Stimulated activated naive CD8-positive, alpha-beta T cell treated with anti-CD3 and anti-CD28 coated beads, Interleukin-15, amount 100 ng/mL, for 72 hours (primary cell): ENCODE measurements around the gene DIAPH2.
A peak's percentile ranks its signal among the peaks of the same experiment; 100 is the strongest.

Experiments
- ATAC-seq: fragments of 150-1000 bp; cut with Tn5 transposase; 2 replicates; pipeline ENCODE4 v1.10.0; 2021; ENCODE audit warnings: mild to moderate bottlenecking, moderate library complexity
- DNase-seq, 2 donors: peaks; one replicate each; pipeline ENCODE4 v3.0.0; 2021 to 2022
- H3K27ac Mint-ChIP-seq, 2 donors: one replicate each; pipeline ENCODE4 v1.8.0; 2022; ENCODE audit warnings: mild to moderate bottlenecking in 2 of 2, mixed read lengths in 2 of 2, moderate library complexity in 2 of 2
- H3K27me3 Mint-ChIP-seq: one replicate; pipeline ENCODE4 v1.8.0; 2022; ENCODE audit warnings: mixed read lengths
- H3K4me1 Mint-ChIP-seq: one replicate; pipeline ENCODE4 v1.8.0; 2022; ENCODE audit warnings: mild to moderate bottlenecking, mixed read lengths
- H3K4me3 Mint-ChIP-seq, 2 donors: one replicate each; pipeline ENCODE4 v1.8.0; 2022; ENCODE audit warnings: mild to moderate bottlenecking in 2 of 2, mixed read lengths in 2 of 2, moderate library complexity in 1 of 2
- H3K9me3 Mint-ChIP-seq, 2 donors: one replicate each; pipeline ENCODE4 v1.8.0; 2022; ENCODE audit warnings: mixed read lengths in 2 of 2

DIAPH2 gene

DNA sequence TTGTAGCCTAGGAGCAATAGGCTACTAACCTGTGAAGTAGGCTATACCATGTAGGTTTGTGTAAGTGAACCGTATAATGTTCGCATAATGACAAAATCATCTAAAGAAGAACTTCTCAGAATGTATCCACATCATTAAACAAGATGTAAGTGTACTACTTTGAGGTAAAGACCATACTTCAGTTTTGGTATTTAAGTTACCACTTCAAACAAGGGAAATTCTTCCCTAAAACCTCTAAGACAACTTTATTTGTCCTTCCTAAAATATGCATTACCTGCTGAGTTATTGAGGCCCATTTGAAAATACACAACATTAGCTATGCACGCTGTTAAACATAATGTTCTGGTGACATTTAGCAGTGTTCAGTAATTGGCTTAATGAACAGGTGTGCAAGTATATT, 381.7 kb downstream of the DIAPH2 start:
- no peaks in the 10 kb centered on the region for H3K4me1 Mint-ChIP-seq

DNA sequence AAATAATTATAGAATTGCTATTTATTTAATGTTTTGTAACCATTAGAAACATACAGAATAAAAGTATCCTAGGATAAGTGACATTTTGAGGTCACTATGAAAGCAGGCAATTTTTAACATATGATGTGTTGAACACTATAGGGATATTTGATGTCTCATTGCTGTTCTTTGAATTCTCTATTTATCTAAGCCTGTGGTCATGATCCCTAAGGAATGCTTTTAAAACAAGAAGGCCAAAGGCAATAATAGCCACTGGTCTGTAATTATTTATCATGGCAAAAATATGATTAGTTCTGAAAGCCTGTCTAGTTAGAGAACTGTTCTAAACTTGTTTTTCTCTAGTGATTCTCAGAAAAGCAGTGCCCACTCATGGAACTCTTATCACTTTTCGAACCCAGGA, 385.7 kb downstream of the DIAPH2 start:
- Mint-ChIP-seq H3K27me3 (no peaks in the 10 kb centered on the region), H3K9me3 (no peaks in the 10 kb centered on the region), H3K4me3 (no peak overlapping the region), H3K4me1 (no peaks in the 10 kb centered on the region), H3K27ac (no peak overlapping the region)
- DNase-seq, result no peak
- ATAC-seq, result no peak

More for the DNA sequence above, 381.7 kb downstream of the DIAPH2 start:
- H3K27ac Mint-ChIP-seq, result no peak overlapping the region
- H3K4me3 Mint-ChIP-seq, result no peak overlapping the region
- no peaks in the 10 kb centered on the region for H3K9me3 Mint-ChIP-seq
- DNase-seq, result no peak
- H3K27me3 Mint-ChIP-seq, result no peaks in the 10 kb centered on the region
- no peak for ATAC-seq

DNA sequence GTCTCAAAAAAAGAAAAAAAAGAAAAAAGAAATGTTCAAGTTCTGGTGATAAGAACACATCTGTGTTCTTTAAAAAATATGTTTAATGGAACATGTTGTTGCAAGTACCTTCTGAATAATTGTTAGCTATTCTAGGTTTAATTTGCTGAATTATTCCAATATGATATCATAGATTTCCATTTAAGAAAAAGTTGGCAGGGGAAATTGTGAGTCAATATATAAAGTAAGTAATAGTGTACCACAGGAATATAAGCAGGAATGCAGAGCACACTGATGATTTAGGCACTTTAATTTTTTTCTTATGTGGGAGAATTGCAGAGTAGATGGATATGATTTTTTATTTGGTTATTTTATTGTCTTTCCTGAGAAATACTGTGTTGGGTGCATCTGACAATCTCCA, 389.8 kb downstream of the DIAPH2 start:
- Mint-ChIP-seq H3K4me3 (no peak overlapping the region), H3K9me3 (no peaks in the 10 kb centered on the region), H3K27me3 (no peaks in the 10 kb centered on the region), H3K4me1 (no peaks in the 10 kb centered on the region), H3K27ac (no peak overlapping the region)
- DNase-seq, result no peak
- ATAC-seq, result no peak

DNA sequence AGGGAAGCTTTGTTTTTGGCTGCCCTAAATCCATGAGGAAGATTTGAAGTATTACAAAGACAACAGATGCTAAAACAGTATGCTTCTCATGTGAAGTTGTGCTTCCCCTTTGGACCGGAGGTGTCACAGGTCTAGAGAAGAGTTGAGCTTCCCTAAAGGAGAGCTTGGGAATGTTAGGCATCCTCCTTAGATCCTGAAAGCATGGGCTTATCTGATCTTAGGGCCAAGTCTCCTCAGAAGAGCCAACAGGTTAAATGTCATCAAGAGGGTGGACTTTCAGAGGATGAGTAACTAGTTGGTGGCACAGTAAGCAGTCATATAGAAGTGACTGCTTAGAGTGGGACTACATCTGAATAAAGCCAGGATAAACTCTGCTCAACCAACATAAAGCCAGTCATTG, 404.5 kb downstream of the DIAPH2 start:
- no peak for DNase-seq
- H3K4me3 Mint-ChIP-seq, result no peak overlapping the region
- no peaks in the 10 kb centered on the region for H3K27me3 Mint-ChIP-seq
- no peaks in the 10 kb centered on the region for H3K4me1 Mint-ChIP-seq
- no peak overlapping the region for H3K27ac Mint-ChIP-seq
- no peaks in the 10 kb centered on the region for H3K9me3 Mint-ChIP-seq
- no peak for ATAC-seq

DNA sequence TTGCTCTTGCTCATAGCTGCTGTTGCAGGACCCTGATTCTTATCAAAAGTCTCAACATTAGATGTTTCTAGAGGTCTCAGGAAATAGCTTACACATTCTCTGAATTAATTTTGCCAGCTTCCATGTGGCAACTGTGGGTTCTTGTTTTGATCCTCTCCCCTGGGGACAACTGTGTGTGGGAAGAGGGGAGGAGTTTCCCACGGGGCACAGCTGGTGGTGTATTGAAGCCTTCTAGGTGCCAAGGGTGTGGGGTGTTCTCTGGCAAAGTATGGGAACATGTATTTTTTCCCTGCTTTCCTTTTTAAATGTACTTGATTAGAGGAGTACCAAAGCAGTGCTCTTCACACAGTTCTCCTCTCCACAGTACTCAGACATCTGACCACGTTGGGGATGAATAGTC, 411.7 kb downstream of the DIAPH2 start:
- DNase-seq, result no peak
- no peak for ATAC-seq
- no peak overlapping the region for H3K27ac Mint-ChIP-seq
- no peak overlapping the region for H3K4me3 Mint-ChIP-seq
- H3K4me1 Mint-ChIP-seq, result no peaks in the 10 kb centered on the region
- H3K27me3 Mint-ChIP-seq, result no peaks in the 10 kb centered on the region
- H3K9me3 Mint-ChIP-seq, result no peaks in the 10 kb centered on the region

DNA sequence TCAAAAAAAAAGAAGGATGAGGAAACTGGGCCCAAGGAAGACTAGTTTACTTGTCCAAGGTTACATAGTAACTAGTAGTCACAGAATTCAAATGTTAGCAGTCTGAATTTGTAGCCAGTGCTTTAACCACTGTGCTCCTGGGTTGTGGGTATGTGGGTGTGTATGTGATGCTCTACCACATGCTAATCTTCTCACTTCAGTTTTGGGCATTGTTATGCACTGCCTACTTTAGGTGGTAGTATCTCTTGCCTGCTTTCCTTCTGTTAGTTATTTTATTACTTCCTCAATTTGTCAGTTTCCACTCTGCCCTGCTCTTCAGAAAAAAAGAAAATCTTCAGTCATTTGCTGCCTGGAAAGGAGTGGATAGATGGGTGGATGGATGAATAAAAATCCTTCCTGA, 418.3 kb downstream of the DIAPH2 start:
- no peak overlapping the region for H3K27ac Mint-ChIP-seq
- H3K27me3 Mint-ChIP-seq, result no peaks in the 10 kb centered on the region
- no peak for ATAC-seq

DNA sequence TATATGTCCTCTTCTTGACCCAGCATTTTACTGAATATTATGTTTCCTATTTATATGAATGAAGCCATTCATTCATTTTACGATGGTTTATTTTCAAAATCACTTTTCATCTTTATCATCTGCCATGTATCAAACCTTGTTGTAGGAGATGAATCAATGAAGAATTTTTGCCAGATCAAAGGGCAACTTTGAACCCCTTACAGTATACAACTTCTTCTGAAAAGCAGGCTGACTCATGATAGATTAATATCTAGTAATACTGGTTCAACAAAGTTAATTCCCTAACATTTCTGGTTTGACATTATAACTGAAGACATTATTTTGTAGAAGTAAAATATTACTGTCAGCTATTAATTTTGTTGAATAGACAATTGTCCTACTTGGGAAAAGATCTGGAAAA, 425.1 kb downstream of the DIAPH2 start:
- H3K27me3 Mint-ChIP-seq, result no peaks in the 10 kb centered on the region
- H3K4me1 Mint-ChIP-seq, result no peaks in the 10 kb centered on the region
- DNase-seq (no peak), ATAC-seq (no peak)
- H3K27ac Mint-ChIP-seq, result no peak overlapping the region
- no peaks in the 10 kb centered on the region for H3K9me3 Mint-ChIP-seq
- no peak overlapping the region for H3K4me3 Mint-ChIP-seq

More for the DNA sequence above, 418.3 kb downstream of the DIAPH2 start:
- no peaks in the 10 kb centered on the region for H3K9me3 Mint-ChIP-seq
- DNase-seq, result no peak
- H3K4me1 Mint-ChIP-seq, result no peaks in the 10 kb centered on the region
- H3K4me3 Mint-ChIP-seq, result no peak overlapping the region

DNA sequence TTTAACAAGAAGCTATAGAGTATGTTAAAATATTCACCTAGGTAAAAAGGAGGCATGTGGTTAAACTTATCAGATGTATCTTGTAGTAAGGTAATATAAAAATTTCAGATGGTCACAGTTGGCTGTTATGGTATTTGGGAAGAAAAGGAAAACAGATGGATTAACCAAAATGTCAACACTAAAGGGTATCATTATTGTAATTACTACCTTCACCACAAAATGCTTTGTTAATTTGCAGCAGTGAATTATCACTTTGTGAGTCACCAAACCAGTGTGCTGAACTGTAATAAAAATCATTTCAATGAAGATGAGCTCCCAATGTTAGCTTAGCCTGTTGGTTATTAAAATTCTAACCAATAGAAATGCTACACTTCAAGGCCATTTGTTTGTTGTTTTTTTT, 432.9 kb downstream of the DIAPH2 start:
- no peak for DNase-seq
- ATAC-seq, result no peak
- Mint-ChIP-seq H3K4me1 (no peaks in the 10 kb centered on the region), H3K27ac (no peak overlapping the region), H3K9me3 (no peaks in the 10 kb centered on the region), H3K4me3 (no peak overlapping the region), H3K27me3 (no peaks in the 10 kb centered on the region)

DNA sequence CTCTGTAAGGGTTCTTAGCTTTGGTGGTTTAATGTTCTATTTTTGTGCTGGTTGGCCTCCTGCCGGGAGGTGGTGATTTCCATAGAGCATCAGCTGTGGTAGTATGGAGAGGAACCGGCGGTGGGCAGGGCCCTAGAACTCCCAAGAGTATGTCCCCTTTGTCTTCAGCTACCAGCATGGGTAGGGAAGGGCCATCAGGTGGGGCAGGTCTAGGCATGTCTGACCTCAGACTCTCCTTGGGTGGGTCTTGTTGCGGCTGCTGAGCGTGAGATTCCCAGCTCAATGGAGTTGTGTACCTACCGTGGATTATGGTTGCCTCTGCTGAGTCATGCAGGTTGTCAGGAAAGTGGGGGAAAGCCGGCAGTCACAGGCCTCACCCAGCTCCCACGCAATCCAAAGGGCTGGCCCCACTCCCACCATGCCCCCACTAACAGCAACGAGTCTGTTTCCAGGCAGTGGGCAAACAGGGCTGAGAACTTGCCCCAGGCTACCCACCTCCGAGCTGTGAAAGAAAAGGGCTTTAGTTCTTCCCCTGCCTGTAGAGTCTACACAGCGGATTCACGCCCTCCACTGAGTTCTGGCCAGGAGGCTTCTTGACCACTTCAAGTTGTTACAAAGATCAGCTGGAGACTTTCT, 434.9 kb downstream of the DIAPH2 start:
- DNase-seq, result no peak
- no peak for ATAC-seq
- Mint-ChIP-seq H3K4me3 (no peak overlapping the region), H3K27ac (peak overlapping the region in 1 of 2 donors; percentile 19), H3K27me3 (no peaks in the 10 kb centered on the region), H3K9me3 (no peaks in the 10 kb centered on the region), H3K4me1 (no peaks in the 10 kb centered on the region)

DNA sequence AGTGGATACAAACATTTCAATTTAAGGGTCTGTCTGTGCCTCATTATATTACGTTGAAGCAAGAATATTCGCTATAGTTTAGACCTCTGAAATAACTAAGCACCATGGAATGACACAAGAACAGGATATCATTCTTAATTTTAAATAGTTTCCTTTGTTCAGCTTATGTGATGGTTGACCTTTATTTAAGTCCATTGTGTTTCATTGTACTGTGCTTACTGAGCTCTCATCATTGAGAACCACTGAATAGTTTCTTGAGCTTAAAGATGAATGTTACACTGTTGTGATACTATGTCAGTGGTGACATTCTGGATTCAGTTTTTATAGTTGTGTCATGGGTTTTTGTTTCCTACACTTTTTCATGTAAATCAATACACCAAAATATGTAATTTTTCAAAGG, 438.4 kb downstream of the DIAPH2 start:
- Mint-ChIP-seq H3K27me3 (no peaks in the 10 kb centered on the region), H3K4me3 (no peak overlapping the region), H3K4me1 (no peaks in the 10 kb centered on the region), H3K9me3 (no peaks in the 10 kb centered on the region), H3K27ac (no peak overlapping the region)
- ATAC-seq, result no peak
- no peak for DNase-seq

DNA sequence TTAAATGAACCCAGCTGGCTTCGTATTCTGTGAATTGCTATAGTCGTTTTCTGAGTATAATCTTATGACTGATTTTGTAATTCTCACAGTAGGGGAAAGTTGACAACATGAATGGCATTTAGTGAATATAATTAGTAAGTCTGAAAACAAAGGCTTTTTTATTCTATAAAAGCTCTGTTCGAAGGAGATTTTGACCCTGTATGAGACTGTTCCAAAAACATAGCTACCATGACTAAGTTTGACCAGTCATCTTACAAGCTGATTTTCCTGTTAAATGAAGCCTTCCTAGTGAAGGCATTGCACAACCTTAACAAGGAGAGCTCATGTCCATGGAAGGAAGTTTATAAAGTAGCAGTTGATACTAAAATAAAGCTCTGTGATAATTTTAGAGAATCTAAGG, 441.4 kb downstream of the DIAPH2 start:
- DNase-seq (no peak), ATAC-seq (no peak)
- no peaks in the 10 kb centered on the region for H3K27me3 Mint-ChIP-seq
- H3K4me1 Mint-ChIP-seq, result no peaks in the 10 kb centered on the region
- no peak overlapping the region for H3K4me3 Mint-ChIP-seq
- no peak overlapping the region for H3K27ac Mint-ChIP-seq
- H3K9me3 Mint-ChIP-seq, result no peaks in the 10 kb centered on the region

DNA sequence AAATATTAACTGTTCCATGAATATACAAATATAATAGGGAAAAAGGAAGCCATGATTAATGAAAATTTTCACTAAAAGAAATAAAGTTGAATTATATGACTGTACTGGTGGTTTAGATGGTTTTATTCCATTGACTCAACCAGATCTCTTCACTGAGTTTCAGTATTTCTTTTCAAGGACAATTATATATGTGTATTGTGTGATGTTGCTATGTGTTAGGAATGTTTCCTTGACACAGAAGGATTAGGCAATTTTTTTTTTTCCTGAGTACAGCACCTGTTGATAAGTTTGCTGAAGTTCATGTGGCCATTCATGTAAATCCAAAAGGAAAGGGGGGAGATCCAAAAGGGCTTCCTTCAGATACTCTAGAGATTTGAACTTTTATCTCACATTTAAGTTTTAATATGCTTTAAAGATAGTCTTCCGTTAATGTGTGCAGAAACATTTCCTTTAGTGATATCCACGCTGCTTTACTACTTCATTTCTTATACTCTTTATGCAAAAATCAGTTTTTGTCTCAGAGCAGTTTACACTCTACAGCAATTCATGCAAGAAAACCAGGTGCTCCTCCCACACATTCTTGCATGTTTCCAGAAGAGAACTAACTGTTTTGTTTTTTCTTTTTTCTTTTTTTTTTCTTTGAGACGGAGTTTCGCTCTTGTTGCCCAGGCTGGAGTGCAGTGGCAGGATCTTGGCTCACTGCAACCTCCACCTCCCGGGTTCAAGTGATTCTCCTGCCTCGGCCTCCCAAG, 448.2 kb downstream of the DIAPH2 start:
- Mint-ChIP-seq H3K4me3 (no peak overlapping the region), H3K27me3 (no peaks in the 10 kb centered on the region), H3K27ac (no peak overlapping the region), H3K9me3 (no peaks in the 10 kb centered on the region), H3K4me1 (no peaks in the 10 kb centered on the region)
- DNase-seq (no peak), ATAC-seq (no peak)

DNA sequence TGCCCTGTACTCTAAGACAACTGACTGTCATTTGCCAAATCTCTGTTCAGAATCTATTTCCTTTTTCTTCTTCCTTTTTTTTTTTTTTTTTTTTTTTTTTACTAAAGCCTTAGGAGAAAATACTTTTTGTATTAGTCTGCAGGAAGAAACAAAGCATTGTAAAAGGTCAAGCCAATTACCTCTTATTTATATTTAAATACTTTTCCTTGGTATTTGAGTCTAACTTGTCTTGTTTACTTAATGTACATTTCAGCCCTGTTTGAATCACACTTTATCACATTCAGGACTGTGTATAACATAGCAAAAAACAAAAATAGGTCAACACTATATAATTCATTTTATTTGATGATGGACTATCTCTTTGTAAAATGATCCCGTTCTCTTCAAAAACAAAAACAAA, 461.3 kb downstream of the DIAPH2 start:
- no peak overlapping the region for H3K27ac Mint-ChIP-seq
- ATAC-seq (no peak), DNase-seq (no peak)
- H3K4me1 Mint-ChIP-seq, result no peaks in the 10 kb centered on the region
- H3K9me3 Mint-ChIP-seq, result no peaks in the 10 kb centered on the region
- H3K27me3 Mint-ChIP-seq, result no peaks in the 10 kb centered on the region
- H3K4me3 Mint-ChIP-seq, result no peak overlapping the region

DNA sequence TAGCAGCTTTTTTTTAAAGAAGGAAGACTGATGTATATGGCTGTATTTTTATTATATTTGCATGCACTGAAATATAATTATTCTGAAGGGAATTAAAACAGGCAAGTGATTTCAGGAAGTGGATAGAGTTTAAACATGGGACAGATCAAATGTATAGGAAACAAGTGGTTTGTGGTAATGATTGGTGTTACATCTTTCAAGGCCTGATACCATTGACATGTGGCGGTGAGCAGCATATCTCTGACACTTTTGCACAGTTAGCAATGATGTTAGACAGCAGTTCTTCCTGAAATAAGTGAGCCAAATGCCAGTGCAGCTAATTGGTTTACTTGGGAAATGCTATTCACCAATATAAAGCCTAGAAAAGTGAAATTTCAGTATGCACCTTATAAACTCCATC, 471.2 kb downstream of the DIAPH2 start:
- no peak for ATAC-seq
- no peak overlapping the region for H3K4me3 Mint-ChIP-seq
- H3K27me3 Mint-ChIP-seq, result no peaks in the 10 kb centered on the region
- no peak overlapping the region for H3K27ac Mint-ChIP-seq
- no peaks in the 10 kb centered on the region for H3K4me1 Mint-ChIP-seq
- no peaks in the 10 kb centered on the region for H3K9me3 Mint-ChIP-seq
- no peak for DNase-seq

DNA sequence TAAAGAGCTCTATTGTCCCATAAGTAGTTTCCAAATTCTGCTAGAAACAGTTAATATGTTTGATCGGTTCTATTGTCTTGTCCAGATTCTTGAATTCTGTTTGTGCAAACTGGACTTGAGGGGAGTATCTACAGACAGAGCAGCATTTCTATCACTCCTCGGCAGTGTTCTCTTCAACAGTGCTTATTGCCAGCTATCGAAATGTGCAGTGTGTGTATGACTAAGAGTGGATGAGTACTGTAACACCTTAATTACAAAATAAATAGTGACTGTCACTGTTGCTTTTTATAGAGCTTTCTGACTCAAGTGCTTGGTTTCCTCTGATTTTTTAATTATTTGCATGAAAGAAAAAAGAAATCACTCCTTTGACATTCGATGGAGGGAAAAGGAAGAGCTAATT, 473.6 kb downstream of the DIAPH2 start:
- DNase-seq, result no peak
- H3K4me3 Mint-ChIP-seq, result no peak overlapping the region
- no peaks in the 10 kb centered on the region for H3K4me1 Mint-ChIP-seq
- H3K27me3 Mint-ChIP-seq, result no peaks in the 10 kb centered on the region
- no peak overlapping the region for H3K27ac Mint-ChIP-seq
- no peak for ATAC-seq
- H3K9me3 Mint-ChIP-seq, result no peaks in the 10 kb centered on the region

DNA sequence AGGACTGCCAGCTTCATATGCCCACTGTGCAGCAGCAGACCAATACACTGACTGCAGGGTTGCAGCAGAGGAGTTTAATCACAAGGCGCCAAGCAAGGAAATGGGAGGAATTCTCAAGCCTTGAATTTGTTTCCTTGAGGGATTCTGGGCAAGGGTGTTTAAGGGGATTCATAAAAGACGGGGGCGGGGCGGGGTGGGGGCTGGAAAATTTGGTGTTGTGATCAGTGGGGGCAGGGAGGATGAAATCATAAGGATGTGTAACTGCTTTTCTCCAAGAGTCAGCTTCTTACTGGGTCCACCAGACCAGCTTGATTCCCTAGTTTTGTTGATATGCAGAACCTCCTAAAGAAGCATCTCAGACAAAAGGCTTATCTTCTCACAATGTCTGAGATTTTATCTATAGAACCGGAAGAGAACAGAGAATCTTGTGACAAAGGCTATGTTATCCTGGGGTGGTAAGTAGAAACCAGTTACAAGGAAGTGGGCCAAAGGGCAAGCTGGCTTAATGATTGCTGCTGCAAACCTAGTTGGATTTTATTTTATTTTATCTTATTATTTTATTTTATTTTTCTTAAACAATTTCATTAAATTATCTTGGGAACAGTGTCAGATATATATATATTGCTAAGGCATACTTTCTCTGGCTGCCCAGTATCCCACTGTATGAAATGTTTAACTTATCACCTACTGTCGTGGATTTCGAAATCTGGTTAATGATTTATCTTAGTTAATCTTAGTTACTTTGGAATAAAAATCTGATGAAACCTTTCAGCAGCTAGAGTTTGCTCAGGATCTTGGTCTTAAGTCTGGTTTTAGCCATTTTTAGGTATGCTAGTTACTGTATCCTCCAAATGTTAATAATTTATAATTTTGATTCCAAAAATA, 475.5 kb downstream of the DIAPH2 start:
- no peaks in the 10 kb centered on the region for H3K27me3 Mint-ChIP-seq
- no peaks in the 10 kb centered on the region for H3K4me1 Mint-ChIP-seq
- no peak overlapping the region for H3K27ac Mint-ChIP-seq
- ATAC-seq (no peak), DNase-seq (no peak)
- H3K4me3 Mint-ChIP-seq, result no peak overlapping the region
- no peaks in the 10 kb centered on the region for H3K9me3 Mint-ChIP-seq
